B cell (primary cell): ENCODE results near the gene RPL13A. TPM values are rescaled to one million over a fixed set of nuclear protein-coding genes. Genes with fewer than 3 reads are reported as not detected.

ENCODE experiments used
- ATAC-seq: fragments of 200-7000 bp; cut with Tn5 transposase; one replicate; pipeline ENCODE4 v1.10.0; 2021; ENCODE audit warnings: low read depth, mild to moderate bottlenecking, moderate number of reproducible peaks, moderate library complexity
- CTCF ChIA-PET: fragments of 350-600 bp; sonication (Branson Sonifier 250); formaldehyde crosslinking; loops from one replicate; lab custom pipeline; 2021; ENCODE audit warnings: antibody characterized with exemption, inconsistent platforms; lab: Charles Lee
- POLR2A ChIA-PET: fragments of 350-600 bp; sonication (Branson Sonifier 250); formaldehyde crosslinking; loops from one replicate; lab custom pipeline; 2021; ENCODE audit warnings: antibody characterized with exemption; lab: Charles Lee
- DNase-seq: peaks from one replicate; pipeline ENCODE4 v3.0.0; 2013
- H2AFZ ChIP-seq: 2 replicates; pipeline ENCODE4 v1.6.1; 2012; ENCODE audit warnings: mild to moderate bottlenecking, low read depth, low read length; ENCODE audit not compliant: insufficient read depth, poor library complexity, severe bottlenecking
- H3K27ac ChIP-seq, 2 donors: 1 replicate in 1 of 2; 2 replicates in 1 of 2; pipeline ENCODE4 v1.5.1; 2012 to 2013; ENCODE audit warnings: low read length in 2 of 2, mild to moderate bottlenecking in 2 of 2, moderate library complexity in 1 of 2
- H3K27me3 ChIP-seq, 4 experiments: fragments of 200-600 bp in 1 of 4; sonication (generic) in 1 of 4; replicated peaks in 1 of 4; 1 replicate in 2 of 4; 2 replicates in 2 of 4; pipeline versions ENCODE4 v1.6.1 to v1.7.0; 2013 to 2016; ENCODE audit warnings: low read length in 3 of 4, mild to moderate bottlenecking in 2 of 4, mixed read lengths in 1 of 4, moderate library complexity in 1 of 4; ENCODE audit not compliant: insufficient read depth in 4 of 4, control insufficient read depth in 3 of 4; ENCODE audit errors: control extremely low read depth in 1 of 4
- H3K36me3 ChIP-seq, 2 experiments: replicated peaks in 1 of 2; 1 replicate in 1 of 2; 2 replicates in 1 of 2; pipeline versions ENCODE4 v1.6.1 to v1.7.1; 2013; ENCODE audit warnings: low read length in 1 of 2; ENCODE audit not compliant: insufficient read depth in 2 of 2, control insufficient read depth in 1 of 2; ENCODE audit errors: control extremely low read depth in 1 of 2, extremely low read depth in 1 of 2
- H3K4me1 ChIP-seq, 2 donors: fragments of 200-600 bp in 1 of 2; sonication (generic) in 1 of 2; 1 replicate in 1 of 2; 2 replicates in 1 of 2; pipeline versions ENCODE4 v1.5.1 to v1.6.1; 2013 to 2017; ENCODE audit warnings: low read length in 2 of 2; ENCODE audit not compliant: control insufficient read depth in 2 of 2, insufficient read depth in 2 of 2
- H3K4me2 ChIP-seq: replicated peaks from 2 replicates; pipeline ENCODE3; 2012; ENCODE audit warnings: mild to moderate bottlenecking, low read depth, low read length; ENCODE audit not compliant: poor library complexity, severe bottlenecking
- H3K4me3 ChIP-seq, 5 experiments: fragments of 200-600 bp in 1 of 5; sonication (generic) in 1 of 5; 1 replicate in 3 of 5; 2 replicates in 2 of 5; pipeline versions ENCODE4 v1.5.1 to v1.7.0; 2011 to 2016; ENCODE audit warnings: low read length in 4 of 5, mild to moderate bottlenecking in 4 of 5, low read depth in 2 of 5, control low read depth in 1 of 5, moderate library complexity in 1 of 5; ENCODE audit not compliant: insufficient read depth in 1 of 5; ENCODE audit errors: control extremely low read depth in 1 of 5, extremely low read depth in 1 of 5
- H3K79me2 ChIP-seq: fragments of 200-600 bp; sonication (generic); one replicate; pipeline ENCODE4 v1.6.0; 2016; ENCODE audit warnings: low read length; ENCODE audit not compliant: control insufficient read depth, insufficient read depth
- H3K9ac ChIP-seq: fragments of 200-600 bp; sonication (generic); 2 replicates; pipeline ENCODE4 v1.6.1; 2017; ENCODE audit warnings: mild to moderate bottlenecking, low read length, moderate library complexity
- H3K9me3 ChIP-seq, 3 donors: one replicate each; pipeline versions ENCODE4 v1.6.1 to v1.7.1; 2013; ENCODE audit warnings: low read length in 2 of 3; ENCODE audit not compliant: control insufficient read depth in 2 of 3, insufficient read depth in 1 of 3; ENCODE audit errors: control extremely low read depth in 1 of 3
- H4K20me1 ChIP-seq: 2 replicates; pipeline ENCODE4 v1.6.0; 2012; ENCODE audit warnings: mild to moderate bottlenecking, low read length; ENCODE audit not compliant: insufficient read depth, control insufficient read depth, poor library complexity, severe bottlenecking
- H3K27ac Mint-ChIP-seq: one replicate; pipeline ENCODE4 v1.8.0; 2021; ENCODE audit warnings: mixed read lengths
- H3K27me3 Mint-ChIP-seq: one replicate; pipeline ENCODE4 v1.8.0; 2021; ENCODE audit warnings: mixed read lengths
- H3K4me1 Mint-ChIP-seq: one replicate; pipeline ENCODE4 v1.8.0; 2021; ENCODE audit warnings: mixed read lengths
- H3K4me3 Mint-ChIP-seq: one replicate; pipeline ENCODE4 v1.8.0; 2021; ENCODE audit warnings: mixed read lengths
- H3K9me3 Mint-ChIP-seq: one replicate; pipeline ENCODE4 v1.8.0; 2022; ENCODE audit warnings: mixed read lengths; ENCODE audit not compliant: insufficient read depth
- EZH2 ChIP-seq: IDR thresholded peaks from 2 replicates; pipeline ENCODE4 v1.6.1; 2012; ENCODE audit warnings: borderline replicate concordance, low read depth, mild to moderate bottlenecking, moderate library complexity, low read length; ENCODE audit not compliant: insufficient read depth, poor library complexity, severe bottlenecking
- WGBS: methylation state at CpG from one replicate; pipeline ENCODE4 v1.1.5; 2013; ENCODE audit warnings: missing lambda C conversion rate; ENCODE audit not compliant: insufficient coverage; 5-methylcytosine and 5-hydroxymethylcytosine counted together
- intact Hi-C: fragments of 100-400 bp; cut with micrococcal nuclease; formaldehyde crosslinking; loops from one replicate; pipeline ENCODE4 v1.10.0; 2022
- polyA plus RNA-seq: library from polyadenylated mRNA; depleted of rRNA; stranded (reverse); fragments of >200 nt; gene quantifications from 2 replicates; pipeline ENCODE4 v1.2.3, GENCODE V29; 2012
- total RNA-seq, 2 donors: library from RNA; stranded (reverse); fragments of 120-200 nt in 1 of 2; gene quantifications; 1 replicate in 1 of 2; 2 replicates in 1 of 2; pipeline versions ENCODE4 v1.2.3 to v1.2.4, GENCODE V29; 2013 to 2022
- TF ChIP-seq, protein P1 (sequence below): fragments of 200-600 bp; IDR thresholded peaks from one replicate; pipeline ENCODE4 v1.8.0; 2022; ENCODE audit warnings: antibody characterized with exemption, mild to moderate bottlenecking

RPL13A gene
- total and polyA plus RNA-seq, 2 donors (not counting 1 experiment from before 2014, with no cell fraction given), result 5,457 to 6,298 TPM

DNA sequence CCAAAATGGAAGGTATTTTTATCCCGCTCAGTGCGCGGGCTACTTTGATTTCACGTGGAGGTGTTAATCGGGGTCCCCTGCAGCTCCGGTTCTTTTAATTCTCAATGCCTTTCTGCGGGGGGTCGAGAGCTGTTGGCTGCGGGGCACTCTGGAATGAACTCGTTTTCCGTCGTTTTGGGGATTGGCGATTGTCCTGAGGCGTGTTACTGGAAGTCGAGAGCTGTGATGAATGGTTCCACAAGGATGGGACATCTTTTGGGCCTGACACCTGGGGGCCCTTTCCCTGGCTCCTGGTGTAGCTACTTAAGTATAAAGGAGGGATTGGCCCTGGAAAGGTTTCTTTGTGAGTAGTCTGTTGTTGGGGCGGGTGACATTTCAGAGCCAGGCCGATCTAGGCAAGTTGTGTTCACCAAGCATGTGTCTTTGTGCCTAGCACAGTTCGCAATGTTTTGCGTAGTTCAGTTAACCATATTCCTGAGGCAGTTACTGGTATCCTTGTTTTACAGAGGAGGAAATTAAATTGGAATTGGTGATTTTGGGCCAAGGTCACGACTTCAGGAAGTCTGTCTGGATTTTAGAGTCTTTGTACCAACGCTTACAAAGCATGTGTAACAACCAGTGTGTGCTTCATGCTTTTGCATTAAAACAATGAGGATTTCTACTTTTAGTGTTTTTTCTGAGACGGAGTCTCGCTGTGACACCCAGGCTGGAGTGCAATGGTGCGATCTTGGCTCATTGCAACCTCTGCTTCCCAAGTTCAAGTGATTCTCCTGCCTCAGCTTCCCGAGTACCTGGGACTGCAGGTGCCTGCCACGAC lies 846 bp downstream of the RPL13A start:
- DNase-seq, result no peak
- peaks cover 49% of the 10 kb centered on the region for H3K4me1 Mint-ChIP-seq
- POLR2A ChIA-PET, result interaction anchor here (0.5 to 1.7 kb wide), 6 partner anchors 8 to 155 kb away, joined by 6 to 17 read pairs (median 10); partner anchors contain the start of genes FLT3LG and RPS11

More for the DNA sequence above, 846 bp downstream of the RPL13A start:
- Histone ChIP-seq H4K20me1 (peaks cover 45% of the 10 kb centered on the region), H3K4me2 (peak overlapping the region; percentile 93), H3K9me3 (no peaks in the 10 kb centered on the region), H3K27me3 (no peaks in the 10 kb centered on the region), H3K27ac (peak overlapping the region; percentile 91 to 97), H3K4me1 (peaks cover 17 to 36% of the 10 kb centered on the region in 2 donors), H2AFZ (no peak overlapping the region), H3K9ac (peak overlapping the region; percentile 100), H3K36me3 (peaks cover 10 to 44% of the 10 kb centered on the region in 2 experiments), H3K79me2 (peaks cover 40% of the 10 kb centered on the region), H3K4me3 (peak overlapping the region; percentile 92 to 100 (median 97))
- no peak for ATAC-seq
- 2% methylated on average over 22 of the region's 26 CpGs for WGBS
- no peaks in the 10 kb centered on the region for H3K27me3 Mint-ChIP-seq
- intact Hi-C loops, result no loop called here
- no peaks in the 10 kb centered on the region for H3K9me3 Mint-ChIP-seq
- H3K4me3 Mint-ChIP-seq, result peak overlapping the region; percentile 99
- CTCF ChIA-PET, result interaction anchor here (0.7 to 1.8 kb wide), 4 partner anchors 11 to 170 kb away, joined by 3 to 5 read pairs (median 4); no protein-coding TSS in a partner anchor
- peak overlapping the region; percentile 97 for H3K27ac Mint-ChIP-seq
- TF ChIP-seq, protein P1, sequence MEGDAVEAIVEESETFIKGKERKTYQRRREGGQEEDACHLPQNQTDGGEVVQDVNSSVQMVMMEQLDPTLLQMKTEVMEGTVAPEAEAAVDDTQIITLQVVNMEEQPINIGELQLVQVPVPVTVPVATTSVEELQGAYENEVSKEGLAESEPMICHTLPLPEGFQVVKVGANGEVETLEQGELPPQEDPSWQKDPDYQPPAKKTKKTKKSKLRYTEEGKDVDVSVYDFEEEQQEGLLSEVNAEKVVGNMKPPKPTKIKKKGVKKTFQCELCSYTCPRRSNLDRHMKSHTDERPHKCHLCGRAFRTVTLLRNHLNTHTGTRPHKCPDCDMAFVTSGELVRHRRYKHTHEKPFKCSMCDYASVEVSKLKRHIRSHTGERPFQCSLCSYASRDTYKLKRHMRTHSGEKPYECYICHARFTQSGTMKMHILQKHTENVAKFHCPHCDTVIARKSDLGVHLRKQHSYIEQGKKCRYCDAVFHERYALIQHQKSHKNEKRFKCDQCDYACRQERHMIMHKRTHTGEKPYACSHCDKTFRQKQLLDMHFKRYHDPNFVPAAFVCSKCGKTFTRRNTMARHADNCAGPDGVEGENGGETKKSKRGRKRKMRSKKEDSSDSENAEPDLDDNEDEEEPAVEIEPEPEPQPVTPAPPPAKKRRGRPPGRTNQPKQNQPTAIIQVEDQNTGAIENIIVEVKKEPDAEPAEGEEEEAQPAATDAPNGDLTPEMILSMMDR, result no peak
- no peak for TF ChIP-seq EZH2
